HG03095 (cell line): ENCODE results near the gene SIGLEC9.

Experiments
- ATAC-seq: cut with Tn5 transposase; IDR thresholded peaks from one replicate; pipeline ENCODE4 v1.9.1; 2021; ENCODE audit warnings: moderate library complexity; ENCODE audit not compliant: unreplicated experiment

Gene SIGLEC9

GRCh38 chr19:51096473-51097165 lies 28.1 kb upstream of the SIGLEC9 start:
- no peak for ATAC-seq

- no peak for ATAC-seq
Measured at GRCh38 chr19:51097166-51097738, 27.5 kb upstream of the SIGLEC9 start.

GRCh38 chr19:51097796-51098195 lies 26.9 kb upstream of the SIGLEC9 start:
- ATAC-seq: no peak

- no peak for ATAC-seq
Measured at GRCh38 chr19:51098365-51099046, 26.2 kb upstream of the SIGLEC9 start.

- ATAC-seq: no peak
Measured at GRCh38 chr19:51099047-51099382, 25.7 kb upstream of the SIGLEC9 start.

- ATAC-seq: no peak
Measured at GRCh38 chr19:51100601-51101000, 24.1 kb upstream of the SIGLEC9 start.

GRCh38 chr19:51101171-51101865 lies 23.4 kb upstream of the SIGLEC9 start:
- ATAC-seq: no peak

- no peak for ATAC-seq
Measured at GRCh38 chr19:51102991-51103390, 21.7 kb upstream of the SIGLEC9 start.

GRCh38 chr19:51103926-51104341 lies 20.8 kb upstream of the SIGLEC9 start:
- ATAC-seq: no peak

- no peak for ATAC-seq
Measured at GRCh38 chr19:51107406-51108065, 17.2 kb upstream of the SIGLEC9 start.

- peak; percentile 84 for ATAC-seq
Measured at GRCh38 chr19:51108066-51108804, 16.5 kb upstream of the SIGLEC9 start, which contains the start of gene CTU1. CTU1 (minus strand) TSS chr19:51108409; CDS start chr19:51104569, 3,840 bp downstream.

GRCh38 chr19:51108805-51109146 lies 15.9 kb upstream of the SIGLEC9 start:
- peak; percentile 19 for ATAC-seq

GRCh38 chr19:51110666-51110971 lies 14.1 kb upstream of the SIGLEC9 start:
- ATAC-seq: no peak

GRCh38 chr19:51111606-51112005 lies 13.1 kb upstream of the SIGLEC9 start:
- ATAC-seq: no peak

GRCh38 chr19:51114087-51114729 lies 10.5 kb upstream of the SIGLEC9 start:
- ATAC-seq: no peak

- ATAC-seq: no peak
Measured at GRCh38 chr19:51116736-51117286, 7.9 kb upstream of the SIGLEC9 start.

- no peak for ATAC-seq
Measured at GRCh38 chr19:51119101-51119500, 5.6 kb upstream of the SIGLEC9 start.

- no peak for ATAC-seq
Measured at GRCh38 chr19:51119611-51120010, 5.1 kb upstream of the SIGLEC9 start.

GRCh38 chr19:51120160-51120559 lies 4.5 kb upstream of the SIGLEC9 start:
- ATAC-seq: no peak

- ATAC-seq: no peak
Measured at GRCh38 chr19:51121257-51121656, 3.4 kb upstream of the SIGLEC9 start.
